GM11168 (cell line): ENCODE results near the gene DLK2.

Source experiments
- in situ Hi-C: fragments of 300-500 bp; cut with MboI; formaldehyde crosslinking; loops from one replicate; pipeline ENCODE4 v1.12.0; 2022; ENCODE audit warnings: low sequenced_read_pairs; ENCODE audit not compliant: unreplicated experiment

DLK2 gene

GRCh38 chr6:43454696-43455530 is 435 bp downstream of the DLK2 start:
- in situ Hi-C loops: no loop called here

GRCh38 chr6:43454290-43454695 is 1.1 kb downstream of the DLK2 start:
- in situ Hi-C loops: no loop called here

GRCh38 chr6:43453831-43454230 is 1.5 kb downstream of the DLK2 start:
- in situ Hi-C loops: no loop called here

DNA sequence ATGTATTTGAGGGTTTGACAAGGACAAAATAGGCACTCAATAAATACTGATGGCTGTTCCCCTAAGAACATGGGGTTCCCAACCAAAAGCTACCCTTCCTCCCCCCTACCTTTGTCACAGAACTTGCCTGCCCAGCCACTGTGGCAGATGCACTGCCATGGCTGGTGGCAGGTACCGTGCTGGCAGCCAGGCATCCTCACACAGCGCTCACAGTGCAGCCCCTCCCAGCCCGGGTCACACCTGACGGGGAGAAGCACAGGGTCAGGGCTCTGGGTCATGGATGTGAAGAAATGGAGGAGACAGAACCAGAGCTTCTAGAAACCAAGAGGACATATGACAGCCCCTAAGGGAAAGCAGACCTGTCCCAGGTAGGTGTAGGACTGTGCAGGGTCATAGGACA is 2.5 kb downstream of the DLK2 start:
- in situ Hi-C loops: no loop called here

DNA sequence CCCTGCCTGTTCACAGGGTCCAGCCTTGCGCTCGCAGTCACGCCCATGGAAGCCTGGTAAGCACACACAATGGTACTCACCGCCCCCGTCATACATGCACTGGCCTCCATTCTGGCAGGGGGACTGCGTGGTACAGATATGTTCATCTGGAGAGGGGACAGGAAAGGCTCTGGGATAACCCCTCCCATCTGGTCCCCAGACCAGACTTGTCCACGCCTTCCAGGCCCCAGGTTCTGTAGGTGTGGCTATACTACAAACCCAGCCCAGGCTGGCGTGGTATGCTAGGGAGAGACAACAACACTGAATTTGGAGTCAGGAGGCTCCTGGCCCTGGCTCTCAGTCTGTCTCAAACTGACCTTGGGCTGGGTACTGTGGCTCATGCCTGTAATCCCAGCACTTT is 3.4 kb downstream of the DLK2 start:
- in situ Hi-C loops: no loop called here

GRCh38 chr6:43451348-43451747 is 4.0 kb downstream of the DLK2 start:
- in situ Hi-C loops: no loop called here

GRCh38 chr6:43450699-43451131 is 4.6 kb downstream of the DLK2 start:
- in situ Hi-C loops: no loop called here

GRCh38 chr6:43448916-43449315 is 6.4 kb downstream of the DLK2 start:
- in situ Hi-C loops: no loop called here

DNA sequence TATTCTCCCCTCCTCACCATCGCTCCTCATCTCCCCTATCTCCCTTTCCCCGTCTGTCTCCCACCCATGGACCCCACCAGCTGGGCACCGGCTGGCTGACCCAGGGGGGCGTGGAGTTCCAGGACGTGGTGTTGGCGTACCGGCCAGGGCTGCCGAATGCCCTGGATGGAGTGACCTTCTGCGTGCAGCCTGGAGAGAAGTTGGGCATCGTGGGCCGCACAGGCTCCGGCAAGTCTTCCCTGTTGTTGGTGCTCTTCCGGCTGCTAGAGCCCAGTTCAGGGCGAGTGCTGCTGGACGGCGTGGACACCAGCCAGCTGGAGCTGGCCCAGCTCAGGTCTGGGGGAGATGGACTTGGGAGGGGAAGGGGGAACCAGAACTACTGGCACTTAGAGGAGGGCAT is 7.7 kb downstream of the DLK2 start:
- in situ Hi-C loops: no loop called here

DNA sequence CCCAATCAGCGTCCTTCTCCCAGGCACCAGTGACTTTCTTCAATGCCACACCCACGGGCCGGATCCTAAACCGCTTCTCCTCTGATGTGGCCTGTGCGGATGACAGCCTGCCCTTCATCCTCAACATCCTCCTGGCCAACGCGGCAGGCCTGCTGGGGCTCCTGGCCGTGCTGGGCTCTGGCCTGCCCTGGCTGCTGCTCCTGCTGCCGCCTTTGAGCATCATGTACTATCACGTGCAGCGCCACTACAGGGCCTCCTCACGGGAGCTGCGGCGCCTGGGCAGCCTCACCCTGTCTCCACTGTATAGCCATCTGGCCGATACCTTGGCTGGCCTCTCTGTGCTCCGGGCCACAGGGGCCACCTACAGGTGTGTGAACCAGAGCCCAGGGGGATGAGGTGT is 9.8 kb downstream of the DLK2 start:
- in situ Hi-C loops: no loop called here

GRCh38 chr6:43444582-43444981 is 10.8 kb downstream of the DLK2 start:
- in situ Hi-C loops: no loop called here

DNA sequence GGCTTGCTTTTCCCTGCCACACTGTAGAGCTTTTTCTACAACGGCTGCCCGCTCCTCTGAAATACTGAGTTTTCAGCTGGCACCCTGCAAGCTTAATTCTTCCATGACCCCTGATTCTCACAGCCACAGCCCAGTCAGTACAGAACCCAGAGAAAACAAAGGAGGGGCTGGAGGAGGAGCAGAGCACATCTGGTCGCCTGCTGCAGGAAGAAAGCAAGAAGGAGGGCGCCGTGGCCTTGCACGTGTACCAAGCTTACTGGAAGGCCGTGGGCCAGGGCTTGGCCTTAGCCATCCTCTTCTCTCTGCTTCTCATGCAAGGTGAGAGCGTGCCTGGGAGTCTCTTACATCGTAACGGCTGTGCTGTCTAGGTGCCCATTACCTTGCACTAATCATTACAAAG is 11.3 kb downstream of the DLK2 start:
- in situ Hi-C loops: no loop called here

DNA sequence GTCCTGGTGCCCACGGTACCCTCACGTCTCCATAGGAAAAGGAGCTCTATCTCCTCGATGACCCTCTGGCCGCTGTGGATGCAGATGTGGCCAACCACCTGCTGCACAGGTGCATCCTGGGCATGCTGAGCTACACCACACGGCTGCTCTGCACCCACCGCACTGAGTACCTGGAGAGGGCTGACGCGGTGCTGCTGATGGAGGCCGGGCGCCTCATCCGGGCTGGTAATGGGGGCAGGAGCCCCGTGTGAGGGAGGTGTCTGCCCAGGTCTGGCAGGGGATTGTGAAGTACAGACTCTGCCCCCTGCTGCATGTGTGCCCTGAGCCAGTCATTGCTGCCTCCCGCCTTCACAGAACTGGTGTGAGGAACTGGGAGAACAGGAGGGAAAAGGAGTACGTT is 12.4 kb downstream of the DLK2 start:
- in situ Hi-C loops: no loop called here

GRCh38 chr6:43437700-43438099 is 17.6 kb downstream of the DLK2 start:
- in situ Hi-C loops: no loop called here

DNA sequence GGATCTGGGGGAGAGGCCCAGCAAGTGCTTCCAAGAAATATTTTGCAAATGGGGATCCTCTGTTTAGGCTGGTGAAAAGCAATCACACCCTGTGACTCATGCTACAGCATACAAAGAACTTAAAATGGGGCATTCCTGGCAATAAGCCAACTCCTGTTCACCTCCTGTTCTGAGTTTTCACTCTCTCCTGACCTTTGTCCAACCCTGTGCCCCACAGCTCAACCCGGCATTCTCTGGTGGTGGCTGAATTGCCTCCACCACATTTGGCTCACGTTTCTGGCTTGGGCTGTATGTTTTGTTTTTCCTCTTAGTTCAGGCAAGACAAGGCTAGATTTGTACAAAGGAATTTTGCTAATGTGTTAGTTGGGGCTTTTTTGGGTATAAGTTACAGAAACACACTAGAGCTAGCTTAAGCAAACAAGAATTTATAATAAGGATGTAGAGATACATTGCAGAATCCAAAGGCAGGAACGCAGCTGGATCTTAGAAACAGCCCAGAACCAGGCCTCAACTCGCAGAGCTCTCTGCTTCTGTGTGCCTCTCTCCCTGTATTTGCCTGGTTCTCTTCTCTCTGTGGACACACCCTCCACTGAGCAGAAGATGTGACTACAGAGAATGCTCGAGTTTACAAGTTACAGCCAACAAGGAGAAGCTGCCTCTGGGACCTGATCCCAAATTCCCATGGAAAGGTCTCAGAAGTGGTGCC is 18.6 kb downstream of the DLK2 start:
- in situ Hi-C loops: no loop called here

DNA sequence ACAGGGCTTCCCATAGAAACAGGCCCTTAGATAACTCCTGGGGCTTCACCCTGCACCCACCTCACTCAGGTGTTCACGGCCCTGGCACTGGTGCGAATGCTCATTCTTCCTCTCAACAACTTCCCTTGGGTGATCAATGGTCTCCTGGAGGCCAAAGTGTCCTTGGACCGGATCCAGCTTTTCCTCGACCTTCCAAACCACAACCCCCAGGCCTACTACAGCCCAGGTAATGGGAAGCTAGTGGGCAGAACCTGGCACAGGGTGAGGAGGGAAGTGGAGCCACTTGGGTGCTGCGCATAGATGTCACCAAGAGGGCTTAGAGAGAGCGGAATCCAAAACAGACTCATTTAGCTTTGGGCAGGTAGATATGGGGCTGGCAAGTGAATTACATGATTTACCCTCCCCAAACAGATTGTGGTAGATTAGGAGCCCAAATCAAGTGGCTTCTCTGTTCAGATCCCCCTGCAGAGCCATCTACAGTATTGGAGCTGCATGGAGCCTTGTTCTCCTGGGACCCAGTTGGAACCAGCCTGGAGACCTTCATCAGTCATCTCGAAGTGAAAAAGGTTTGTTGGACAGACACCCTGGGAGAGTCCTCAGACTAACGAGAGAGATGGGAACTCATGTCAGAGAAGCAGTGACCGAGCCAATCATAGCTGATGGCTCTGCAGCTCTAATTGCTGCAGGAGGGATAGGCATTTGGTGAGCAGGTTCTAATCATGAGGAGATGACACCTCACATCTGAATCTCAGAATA is 19.5 kb downstream of the DLK2 start:
- in situ Hi-C loops: no loop called here

GRCh38 chr6:43434943-43435342 is 20.4 kb downstream of the DLK2 start:
- in situ Hi-C loops: no loop called here

GRCh38 chr6:43434001-43434840 is 21.1 kb downstream of the DLK2 start:
- in situ Hi-C loops: no loop called here

DNA sequence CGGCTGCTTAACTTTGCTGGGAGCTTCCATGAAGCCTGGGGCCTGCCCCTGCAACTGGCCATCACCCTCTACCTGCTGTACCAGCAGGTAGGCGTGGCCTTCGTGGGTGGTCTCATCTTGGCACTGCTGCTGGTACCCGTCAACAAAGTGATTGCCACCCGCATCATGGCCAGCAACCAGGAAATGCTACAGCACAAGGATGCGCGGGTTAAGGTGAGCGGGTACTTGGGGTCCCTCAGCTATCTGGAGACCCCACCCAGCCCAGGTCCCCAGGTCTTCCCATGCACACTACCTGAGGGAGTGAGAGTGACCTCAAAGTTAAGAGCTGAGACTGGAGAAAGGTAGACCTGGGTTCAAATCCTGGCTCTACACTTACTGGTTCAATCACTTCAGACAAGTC is 22.2 kb downstream of the DLK2 start:
- in situ Hi-C loops: no loop called here
